Stimulated activated CD8-positive, alpha-beta memory T cell treated with anti-CD3 and anti-CD28 coated beads, Interleukin-12 subunit alpha, Interleukin-12 subunit beta, amount 100 ng/mL, for 1 hour (primary cell): ENCODE data around the gene ANKRD63.

ENCODE experiments used
- DNase-seq: peaks from one replicate; pipeline ENCODE4 v3.0.0-alpha.2; 2020; ENCODE audit warnings: low read depth

The ANKRD63 gene

DNA sequence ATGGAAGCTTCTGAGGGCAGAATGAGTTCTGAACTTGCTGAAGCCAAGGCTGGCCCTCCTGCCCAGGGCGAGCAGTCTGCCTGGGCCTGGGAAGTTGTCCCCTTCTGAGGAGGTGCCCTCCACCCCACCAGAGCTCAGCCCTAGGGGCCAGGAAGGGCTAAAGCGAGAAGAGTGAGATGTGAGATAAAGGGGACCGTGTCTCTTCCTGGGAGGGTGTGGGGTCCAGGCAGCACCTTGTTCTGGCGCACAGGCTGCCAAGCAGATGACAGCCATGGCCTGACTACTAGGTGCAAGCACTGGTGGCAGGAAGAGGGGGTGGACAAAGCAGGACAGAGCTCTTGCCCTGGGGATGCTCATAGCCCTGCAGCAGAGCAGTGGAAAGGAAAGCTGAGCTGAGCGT is 40.3 kb downstream of the ANKRD63 start:
- no peak for DNase-seq

DNA sequence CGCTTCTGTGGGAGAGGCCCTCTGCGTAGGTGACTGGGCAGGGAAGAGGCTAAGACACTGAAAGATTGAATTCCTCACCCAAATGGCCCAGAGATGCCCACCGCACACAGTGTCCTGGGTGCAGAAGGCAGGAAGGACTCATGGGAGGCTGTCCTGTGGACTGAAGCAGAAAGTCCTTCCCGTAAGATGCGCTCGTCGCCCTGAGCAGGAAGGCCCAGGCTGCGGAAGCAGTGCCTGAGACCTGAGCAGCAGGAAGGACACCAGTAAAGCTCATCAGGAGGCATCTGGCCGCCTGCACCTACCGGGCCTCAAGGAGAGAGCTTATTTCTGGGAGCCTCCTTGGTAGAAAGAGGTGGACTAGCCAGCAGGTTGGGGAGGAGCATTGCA is 40.7 kb downstream of the ANKRD63 start:
- DNase-seq = no peak

DNA sequence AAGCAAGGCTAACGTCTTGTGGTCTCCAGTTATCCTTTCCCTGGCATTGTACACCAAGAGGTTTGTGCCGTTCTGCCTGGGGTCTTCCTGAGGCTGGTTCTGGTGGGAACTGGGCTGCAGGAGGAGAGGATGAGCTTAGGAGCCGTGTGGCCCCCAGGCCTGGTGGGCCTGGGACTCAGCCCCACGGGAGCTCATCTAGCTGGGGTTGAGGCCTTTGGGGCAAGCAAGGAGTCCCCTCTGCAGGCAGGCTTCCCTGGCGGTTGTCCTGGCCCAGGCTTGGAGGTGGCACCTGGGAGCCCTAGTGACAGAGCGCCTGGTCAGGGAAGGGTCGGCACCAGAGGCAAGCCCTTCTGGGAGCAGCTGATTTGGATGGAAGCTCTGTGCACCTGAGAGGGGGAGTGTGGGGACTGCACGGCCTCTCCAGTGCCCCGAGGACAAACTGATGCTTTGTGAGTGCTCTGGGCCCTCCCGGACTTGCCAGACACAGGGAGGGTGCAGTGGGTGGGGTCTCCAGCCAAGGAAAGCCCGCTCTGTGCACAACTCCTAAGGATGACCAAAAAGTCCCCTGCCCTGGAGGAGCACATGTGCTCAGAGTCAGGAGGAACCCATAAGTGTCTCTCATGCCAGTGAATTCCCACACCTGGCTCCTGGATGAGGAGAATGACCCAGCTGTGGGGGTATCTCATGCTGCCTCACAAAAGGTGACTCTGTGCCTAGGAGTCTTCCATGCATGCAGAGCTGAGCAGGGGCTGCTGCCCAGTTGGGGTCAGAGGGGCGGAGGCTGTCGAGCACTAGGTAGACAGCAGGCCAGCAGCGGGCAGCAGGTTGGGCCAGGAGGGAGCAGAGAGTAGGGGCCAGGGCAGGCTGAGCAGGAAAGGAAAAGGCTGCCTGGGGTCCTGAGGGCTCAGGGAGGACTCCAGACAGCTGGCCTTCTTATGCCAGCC is 41.3 kb downstream of the ANKRD63 start:
- DNase-seq = no peak

DNA sequence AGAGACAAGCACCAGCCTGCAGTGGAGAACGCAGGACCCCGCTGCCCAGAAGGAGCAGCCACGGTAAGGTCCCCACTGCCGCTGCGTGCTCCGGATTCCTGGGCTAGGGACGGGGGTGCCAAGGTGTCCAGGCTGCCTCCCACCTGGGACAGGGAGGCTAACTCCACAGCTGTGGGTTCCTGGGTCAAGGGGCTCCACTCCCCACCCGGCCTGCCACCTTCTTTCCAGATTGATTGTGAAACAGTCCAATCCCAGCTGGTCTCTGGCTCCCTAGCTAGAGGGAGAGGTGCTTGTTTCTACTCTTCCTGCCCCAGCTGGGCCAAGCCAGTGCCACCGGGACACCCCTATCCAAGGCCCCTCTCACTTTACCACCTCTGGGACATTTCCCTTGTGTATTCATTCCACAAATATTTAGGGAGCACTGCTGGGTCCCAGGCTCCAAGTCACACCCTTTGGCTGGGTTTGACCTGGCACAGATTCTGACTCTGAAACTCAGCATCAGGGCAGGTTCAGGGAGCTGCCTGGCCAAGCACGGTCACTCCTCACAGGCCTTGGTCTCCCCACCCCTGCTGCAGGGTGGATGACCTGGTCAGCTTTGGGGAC is 42.1 kb downstream of the ANKRD63 start:
- DNase-seq = no peak

DNA sequence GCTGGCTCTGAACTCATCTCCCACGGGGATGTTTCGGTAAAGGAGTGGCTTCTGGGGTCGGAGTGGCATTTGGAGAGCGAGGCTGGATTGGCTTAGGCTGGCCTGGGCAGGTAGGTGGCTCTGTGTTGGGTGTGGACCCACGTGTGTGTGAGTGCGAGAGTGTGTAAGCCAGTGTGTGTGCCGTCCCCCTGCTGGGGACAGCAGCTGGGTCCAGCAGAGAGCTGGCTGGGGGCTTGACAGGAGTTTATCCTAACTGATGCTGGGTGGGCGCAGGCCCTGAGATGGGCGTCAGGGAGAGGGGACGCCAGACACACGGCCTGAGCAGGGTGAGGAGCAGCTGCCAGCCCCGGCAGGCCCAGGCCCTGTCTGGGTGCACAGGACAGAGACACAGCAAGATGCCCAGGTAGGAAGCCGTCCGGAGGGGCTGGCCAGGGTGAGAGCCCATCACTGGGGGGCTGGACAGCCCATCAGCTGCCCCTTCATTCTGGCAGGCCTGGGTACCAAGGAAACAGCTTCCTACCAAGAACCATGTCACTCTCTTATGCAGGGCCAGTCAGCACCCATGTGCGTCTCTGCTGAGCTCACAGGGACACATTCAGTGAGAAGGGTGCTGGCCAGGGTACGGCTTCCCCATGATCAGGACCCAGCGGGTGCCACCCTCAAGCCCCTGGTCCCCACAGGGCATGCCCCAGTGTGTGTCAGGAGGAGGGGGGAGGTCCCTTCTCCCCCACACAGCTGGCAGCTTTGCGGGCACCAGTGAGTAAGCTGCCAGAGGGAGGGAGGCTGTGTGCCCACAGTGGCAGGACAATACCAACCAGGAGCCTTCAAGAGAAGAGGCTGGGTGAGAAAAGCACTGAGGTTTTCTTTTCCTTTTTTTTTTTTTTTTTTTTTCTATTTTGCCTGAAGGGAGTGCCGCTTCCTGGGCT is 42.9 kb downstream of the ANKRD63 start:
- DNase-seq = no peak

DNA sequence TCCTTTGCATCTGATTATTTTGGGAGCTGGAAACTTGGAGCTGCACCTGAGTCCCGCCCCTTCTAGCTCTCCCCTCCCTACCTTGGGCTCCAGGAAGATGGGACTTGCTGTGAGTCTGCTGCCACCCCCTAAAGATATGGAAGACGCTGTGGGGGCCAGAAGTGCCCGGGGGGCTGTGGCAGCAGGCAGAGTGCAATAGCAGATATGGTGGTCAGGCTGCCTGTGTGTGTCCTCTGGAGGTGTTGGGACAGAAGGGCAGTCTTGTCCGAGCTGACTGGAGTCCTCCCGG is 43.5 kb downstream of the ANKRD63 start:
- no peak for DNase-seq

DNA sequence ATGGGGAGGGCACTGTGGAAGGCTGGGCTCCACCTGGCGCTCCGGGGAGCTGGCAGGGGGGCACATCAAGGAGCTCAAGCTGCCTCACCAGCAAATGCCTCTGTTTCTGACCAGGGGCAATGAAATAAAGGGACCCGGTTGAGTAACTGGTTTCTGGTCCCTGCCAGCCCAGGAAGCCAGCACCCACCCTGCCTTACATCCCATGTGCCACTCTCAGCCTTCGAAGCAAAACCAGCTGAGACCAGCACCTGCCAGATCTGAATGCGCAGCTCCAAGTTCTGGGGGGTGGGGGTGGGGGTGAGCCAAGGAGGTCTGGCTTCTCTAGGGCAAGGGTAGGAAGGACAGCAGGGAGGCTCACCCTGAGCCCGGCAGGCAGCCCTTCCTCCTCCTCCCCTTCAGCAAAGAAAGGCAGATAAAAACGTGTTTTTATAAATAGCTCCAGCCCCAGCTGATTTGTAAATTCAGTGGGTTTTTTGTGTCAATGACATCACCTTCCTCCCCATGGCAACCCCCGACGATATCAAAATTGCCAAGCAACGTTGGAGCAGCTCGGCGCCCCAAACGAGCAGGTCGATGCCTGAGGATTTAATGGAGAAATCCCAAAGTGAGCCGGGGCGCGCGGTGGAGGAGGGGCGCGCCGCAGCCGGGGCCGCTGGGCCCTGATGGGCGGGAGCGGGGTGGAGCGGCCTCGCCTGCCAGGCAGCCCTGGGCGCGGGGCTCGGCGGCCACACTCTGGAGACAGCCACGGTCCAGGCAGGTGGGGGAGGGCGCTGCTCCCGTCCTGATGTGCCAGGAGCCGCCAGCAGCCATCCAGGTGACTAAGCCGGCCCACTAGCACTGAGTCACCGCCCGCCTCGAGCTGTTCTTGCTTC is 44.1 kb downstream of the ANKRD63 start, which contains the start of gene PAK6:
Gene PAK6 (plus strand): TSS at position 532 of the 872 bp plus-strand sequence. CDS start 25,723 bp downstream, outside the sequence.
- DNase-seq = no peak

DNA sequence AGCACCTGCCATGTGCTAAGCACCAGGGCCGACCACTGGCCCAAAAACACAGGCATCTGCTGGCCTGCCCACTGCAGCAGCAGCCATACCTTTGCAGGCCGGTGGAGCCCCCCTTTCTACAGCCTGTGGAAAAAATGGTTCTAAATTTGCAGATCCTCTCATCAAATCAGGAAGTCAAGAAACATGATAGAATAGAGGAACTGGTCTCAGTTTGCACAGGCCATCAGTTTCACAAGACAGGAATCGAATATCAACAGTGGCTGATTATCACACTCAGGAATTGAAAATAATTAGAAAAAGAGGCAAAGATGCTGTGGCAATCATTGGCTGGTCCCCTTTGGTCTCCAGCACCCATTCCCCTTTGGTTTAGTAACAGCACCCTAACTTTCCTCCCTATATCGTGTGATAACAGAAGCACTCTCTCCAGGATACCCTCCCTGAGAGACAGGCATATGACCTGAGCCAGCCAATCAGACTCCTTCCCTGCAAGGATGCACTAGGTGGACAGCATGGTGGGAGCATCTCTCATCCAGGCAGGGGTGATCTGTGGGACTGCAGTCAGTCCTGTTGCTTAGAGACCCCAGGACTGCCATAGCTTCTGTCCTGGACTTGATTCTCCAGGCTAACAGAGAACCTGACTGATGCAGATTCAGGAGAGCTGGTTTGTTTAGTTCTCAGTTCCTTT is 47.5 kb downstream of the ANKRD63 start:
- DNase-seq = no peak

DNA sequence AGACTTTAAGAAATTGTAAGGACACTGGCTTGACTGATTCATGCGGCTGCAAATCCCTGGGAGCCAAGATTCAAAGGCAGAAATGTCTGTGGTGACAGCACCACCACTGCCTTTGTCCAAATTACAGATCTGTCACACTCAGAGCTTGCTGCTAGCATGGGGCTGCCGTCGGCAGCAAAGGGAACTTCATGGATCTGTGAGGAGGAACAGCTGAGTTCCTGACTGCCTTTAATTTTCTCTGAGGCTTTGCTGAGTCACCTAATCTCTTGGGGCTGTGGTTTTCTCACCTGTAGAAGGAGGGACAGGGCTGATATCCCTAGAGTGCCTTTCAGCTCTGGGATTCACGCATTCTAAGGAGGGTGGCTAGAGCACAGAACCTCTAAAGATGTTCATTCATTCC is 48.1 kb downstream of the ANKRD63 start:
- DNase-seq = no peak

DNA sequence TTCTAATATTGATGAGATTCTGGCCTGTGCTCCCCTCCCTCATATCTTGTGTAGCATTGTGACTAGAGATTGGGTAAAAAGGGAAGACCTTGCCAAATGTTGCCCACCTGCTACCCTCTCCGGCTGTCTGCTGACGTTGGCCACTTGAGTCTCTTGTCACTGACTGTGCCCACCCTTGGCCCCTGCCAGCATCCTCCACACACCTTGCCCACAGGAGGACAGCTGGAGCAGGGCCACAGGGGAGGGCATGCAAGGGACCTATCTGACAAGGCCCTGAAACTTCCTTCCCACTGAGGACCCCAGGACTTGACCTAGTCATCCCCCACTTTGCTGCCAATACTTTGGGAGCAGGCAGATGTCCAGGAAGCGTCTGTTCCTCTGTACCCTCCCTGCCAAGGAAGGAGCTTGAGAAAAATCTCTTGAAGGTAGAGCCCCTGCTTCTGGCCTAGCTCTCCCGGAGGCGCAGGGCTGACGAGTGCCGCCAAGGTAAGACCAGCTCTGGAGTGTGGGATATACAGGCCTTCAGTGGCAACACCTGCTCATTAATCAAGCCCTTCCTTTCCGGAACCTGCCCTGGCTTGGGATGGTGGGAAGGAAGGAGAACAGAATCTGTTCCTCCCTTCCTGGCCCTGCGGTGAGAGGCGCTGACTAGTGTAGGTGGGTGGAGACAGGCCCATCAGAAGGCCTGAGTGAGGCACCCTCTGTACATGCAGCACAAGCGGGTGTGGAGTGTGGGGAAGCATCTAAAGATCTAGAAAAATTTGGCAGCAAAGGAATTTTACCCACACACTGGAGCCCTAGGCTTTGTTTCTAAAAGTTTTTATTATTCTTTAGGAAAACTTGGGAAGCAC is 48.9 kb downstream of the ANKRD63 start:
- DNase-seq = no peak

DNA sequence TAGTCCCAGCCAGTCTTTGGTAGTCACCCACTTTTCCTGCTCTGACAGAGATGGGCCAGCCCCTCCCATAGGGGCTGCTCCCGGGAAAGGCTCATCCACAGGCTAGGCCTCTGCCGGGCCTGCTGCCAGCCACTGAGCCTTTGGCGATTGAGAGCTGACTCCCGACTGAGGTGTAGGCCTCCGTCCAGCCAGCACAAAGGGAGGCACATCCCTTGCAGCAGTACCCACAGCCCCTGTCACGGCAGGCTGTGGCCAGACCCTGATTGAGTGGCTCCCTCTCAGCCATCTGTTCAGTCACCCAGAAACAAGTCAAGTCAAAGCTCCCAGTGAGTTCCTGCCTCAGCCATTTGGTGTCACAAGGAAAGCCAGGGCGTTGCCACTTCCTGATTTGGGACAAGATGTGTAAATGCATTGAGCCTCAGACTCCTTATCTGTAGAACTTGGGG is 50.2 kb downstream of the ANKRD63 start:
- no peak for DNase-seq
